ENCODE data around the gene ERAP2. TPM values are rescaled to one million over a fixed set of nuclear protein-coding genes. Genes with fewer than 3 reads are reported as not detected.
"Not testable (repeated sequence)": the region's sequence is repeated elsewhere in the genome, so short reads cannot be mapped to it uniquely, and the experiment has no call there.

ERAP2 gene
- total RNA-seq, 2 experiments from 2014 or later = 93.0 to 96.0 TPM

GRCh38 chr5:96922499-96923244, 46.4 kb downstream of the ERAP2 start:
- ATAC-seq (no peak), DNase-seq (no peak)
- no peak overlapping the region for H3K4me3 Mint-ChIP-seq
- no peaks in the 10 kb centered on the region for H3K27me3 Mint-ChIP-seq (ENCODE audit: low read depth)
- peaks cover 61% of the 10 kb centered on the region for H3K36me3 Mint-ChIP-seq (ENCODE audit: low read depth)
- ChIA-PET POLR2A (interaction anchor here (0.5 kb wide), 1 partner anchor 238 kb away, joined by 3 read pairs; no protein-coding TSS in a partner anchor), CTCF (interaction anchor here (0.9 kb wide), 1 partner anchor 242 kb away, joined by 3 read pairs; no protein-coding TSS in a partner anchor)
- no peak overlapping the region for H3K27ac Mint-ChIP-seq
- no peaks in the 10 kb centered on the region for H3K9me3 Mint-ChIP-seq (ENCODE audit: insufficient read depth)
- H3K4me1 Mint-ChIP-seq (ENCODE audit: low read depth) = peaks cover 38% of the 10 kb centered on the region

- ATAC-seq = peak; percentile 62
- H3K4me3 Mint-ChIP-seq = no peak overlapping the region
These were observed 47.7 kb downstream of the ERAP2 start for GRCh38 chr5:96924016-96924443.

DNA sequence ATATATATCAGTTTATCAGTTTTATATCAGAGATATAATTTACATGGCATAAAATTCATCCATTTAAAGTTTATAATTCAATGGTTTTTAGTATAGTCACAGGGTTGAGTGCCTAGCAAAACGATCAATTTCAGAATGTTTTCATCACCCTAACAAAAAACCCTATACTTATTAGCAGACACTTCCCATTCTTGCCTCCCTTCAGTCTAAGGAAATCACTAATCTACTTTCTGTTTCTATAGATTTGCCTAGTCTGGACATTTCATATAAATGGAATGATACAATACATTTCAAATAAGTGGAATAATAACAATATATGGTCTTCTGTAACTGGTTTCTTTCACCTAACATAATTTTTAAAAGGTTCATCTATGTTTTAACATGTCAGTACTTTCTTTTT, 50.0 kb downstream of the ERAP2 start:
- Mint-ChIP-seq H3K4me3 (no peak overlapping the region), H3K4me1 (ENCODE audit: low read depth) (peaks cover 42% of the 10 kb centered on the region), H3K9me3 (ENCODE audit: insufficient read depth) (no peaks in the 10 kb centered on the region), H3K27ac (no peak overlapping the region), H3K36me3 (ENCODE audit: low read depth) (peaks cover 46% of the 10 kb centered on the region), H3K27me3 (ENCODE audit: low read depth) (no peaks in the 10 kb centered on the region)
- ChIA-PET POLR2A (no interaction called here), CTCF (no interaction called here)
- DNase-seq (no peak), ATAC-seq (no peak)

More at GRCh38 chr5:96924016-96924443, 47.7 kb downstream of the ERAP2 start:
- Mint-ChIP-seq H3K27me3 (ENCODE audit: low read depth) (no peaks in the 10 kb centered on the region), H3K4me1 (ENCODE audit: low read depth) (peaks cover 37% of the 10 kb centered on the region), H3K27ac (peak overlapping the region; percentile 79), H3K9me3 (ENCODE audit: insufficient read depth) (no peaks in the 10 kb centered on the region), H3K36me3 (ENCODE audit: low read depth) (peaks cover 54% of the 10 kb centered on the region)
- ChIA-PET POLR2A (interaction anchor here (0.7 to 1.9 kb wide), 8 partner anchors 9 to 203 kb away, joined by 3 to 10 read pairs (median 4); partner anchors contain the start of genes ERAP1 and LNPEP), CTCF (interaction anchor here (1.0 to 2.1 kb wide), 6 partner anchors 10 to 238 kb away, joined by 3 to 13 read pairs (median 4); no protein-coding TSS in a partner anchor)
- no peak for DNase-seq

GRCh38 chr5:96927008-96927407, 50.7 kb downstream of the ERAP2 start:
- ATAC-seq (no peak), DNase-seq (no peak)
- no peak overlapping the region for H3K4me3 Mint-ChIP-seq
- H3K27me3 Mint-ChIP-seq (ENCODE audit: low read depth) = no peaks in the 10 kb centered on the region
- H3K4me1 Mint-ChIP-seq (ENCODE audit: low read depth) = peaks cover 46% of the 10 kb centered on the region
- H3K36me3 Mint-ChIP-seq (ENCODE audit: low read depth) = peaks cover 43% of the 10 kb centered on the region
- ChIA-PET CTCF (interaction anchor here (1.0 kb wide), 1 partner anchor 58 kb away, joined by 3 read pairs; no protein-coding TSS in a partner anchor), POLR2A (interaction anchor here (0.9 kb wide), 1 partner anchor 119 kb away, joined by 4 read pairs; the partner anchor contains the start of gene ERAP1)
- no peaks in the 10 kb centered on the region for H3K9me3 Mint-ChIP-seq (ENCODE audit: insufficient read depth)
- no peak overlapping the region for H3K27ac Mint-ChIP-seq

- no peaks in the 10 kb centered on the region for H3K27me3 Mint-ChIP-seq (ENCODE audit: low read depth)
- no peak for DNase-seq
- ATAC-seq = no peak
- H3K4me1 Mint-ChIP-seq (ENCODE audit: low read depth) = peaks cover 49% of the 10 kb centered on the region
- peaks cover 37% of the 10 kb centered on the region for H3K36me3 Mint-ChIP-seq (ENCODE audit: low read depth)
- ChIA-PET CTCF (interaction anchor here (3.1 kb wide), 1 partner anchor 60 kb away, joined by 10 read pairs; no protein-coding TSS in a partner anchor), POLR2A (no interaction called here)
- H3K4me3 Mint-ChIP-seq = no peak overlapping the region
- no peak overlapping the region for H3K27ac Mint-ChIP-seq
- H3K9me3 Mint-ChIP-seq (ENCODE audit: insufficient read depth) = no peaks in the 10 kb centered on the region
These were observed 52.8 kb downstream of the ERAP2 start for GRCh38 chr5:96928931-96929708.

GRCh38 chr5:96930058-96930457, 53.8 kb downstream of the ERAP2 start:
- peaks cover 31% of the 10 kb centered on the region for H3K36me3 Mint-ChIP-seq (ENCODE audit: low read depth)
- no peak overlapping the region for H3K4me3 Mint-ChIP-seq
- ATAC-seq = no peak
- ChIA-PET CTCF (interaction anchor here (3.1 kb wide), 1 partner anchor 61 kb away, joined by 10 read pairs; no protein-coding TSS in a partner anchor), POLR2A (no interaction called here)
- no peaks in the 10 kb centered on the region for H3K27me3 Mint-ChIP-seq (ENCODE audit: low read depth)
- no peak overlapping the region for H3K27ac Mint-ChIP-seq
- H3K4me1 Mint-ChIP-seq (ENCODE audit: low read depth) = peaks cover 46% of the 10 kb centered on the region
- no peak for DNase-seq
- no peaks in the 10 kb centered on the region for H3K9me3 Mint-ChIP-seq (ENCODE audit: insufficient read depth)

DNA sequence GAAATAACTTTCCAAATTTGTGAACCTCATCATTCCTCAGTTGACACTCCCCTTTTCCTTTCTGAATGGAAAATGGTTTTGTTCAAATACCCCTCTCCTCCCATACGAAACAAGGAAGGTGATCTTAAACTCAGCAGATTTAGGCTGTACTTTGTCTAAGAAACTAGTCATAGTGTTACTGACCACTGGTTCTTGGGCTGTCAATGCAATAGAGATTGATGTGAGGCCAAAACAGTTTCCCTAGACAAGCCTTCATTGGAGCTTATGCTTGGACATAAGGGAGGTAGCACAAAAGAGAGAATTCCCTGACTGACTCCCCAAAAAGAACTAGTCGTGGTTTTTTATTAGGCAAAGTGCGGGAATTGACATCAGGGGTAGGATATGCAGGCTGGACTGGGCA, 54.3 kb downstream of the ERAP2 start:
- DNase-seq (no peak), ATAC-seq (no peak)
- no peak overlapping the region for H3K4me3 Mint-ChIP-seq
- H3K4me1 Mint-ChIP-seq (ENCODE audit: low read depth) = peaks cover 46% of the 10 kb centered on the region
- CTCF ChIA-PET = interaction anchor here (1.5 to 3.1 kb wide), 3 partner anchors 32 to 123 kb away, joined by 4 to 10 read pairs (median 5); partner anchors contain the start of gene ERAP1
- POLR2A ChIA-PET = interaction anchor here (1.7 kb wide), 1 partner anchor 32 kb away, joined by 4 read pairs; no protein-coding TSS in a partner anchor
- H3K27ac Mint-ChIP-seq = peak overlapping the region; percentile 9
- no peaks in the 10 kb centered on the region for H3K27me3 Mint-ChIP-seq (ENCODE audit: low read depth)
- peaks cover 27% of the 10 kb centered on the region for H3K36me3 Mint-ChIP-seq (ENCODE audit: low read depth)
- H3K9me3 Mint-ChIP-seq (ENCODE audit: insufficient read depth) = no peaks in the 10 kb centered on the region

GRCh38 chr5:96931037-96931436, 54.7 kb downstream of the ERAP2 start:
- Mint-ChIP-seq H3K27ac (peak overlapping the region; percentile 17), H3K4me3 (peak overlapping the region; percentile 88), H3K4me1 (ENCODE audit: low read depth) (peaks cover 46% of the 10 kb centered on the region), H3K36me3 (ENCODE audit: low read depth) (peaks cover 27% of the 10 kb centered on the region)
- CTCF ChIA-PET = interaction anchor here (1.0 to 3.1 kb wide), 5 partner anchors 26 to 230 kb away, joined by 3 to 10 read pairs (median 5); partner anchors contain the start of gene ERAP1
- not testable (repeated sequence) for ATAC-seq; H3K9me3 Mint-ChIP-seq (ENCODE audit: insufficient read depth); H3K27me3 Mint-ChIP-seq (ENCODE audit: low read depth); DNase-seq
- POLR2A ChIA-PET = interaction anchor here (1.7 kb wide), 1 partner anchor 32 kb away, joined by 4 read pairs; no protein-coding TSS in a partner anchor

- ChIA-PET CTCF (interaction anchor here (1.0 to 1.8 kb wide), 6 partner anchors 27 to 230 kb away, joined by 3 to 13 read pairs (median 4); partner anchors contain the start of genes ERAP1 and LIX1), POLR2A (interaction anchor here (0.8 to 1.7 kb wide), 4 partner anchors 31 to 123 kb away, joined by 3 to 4 read pairs (median 3); partner anchors contain the start of genes ERAP1 and ERAP2)
- ATAC-seq (no peak), DNase-seq (no peak)
- H3K9me3 Mint-ChIP-seq (ENCODE audit: insufficient read depth) = no peaks in the 10 kb centered on the region
- H3K27me3 Mint-ChIP-seq (ENCODE audit: low read depth) = no peaks in the 10 kb centered on the region
- peak overlapping the region; percentile 17 for H3K27ac Mint-ChIP-seq
- H3K4me3 Mint-ChIP-seq = peak overlapping the region; percentile 88
- peaks cover 44% of the 10 kb centered on the region for H3K4me1 Mint-ChIP-seq (ENCODE audit: low read depth)
- H3K36me3 Mint-ChIP-seq (ENCODE audit: low read depth) = peaks cover 25% of the 10 kb centered on the region
These were observed 55.3 kb downstream of the ERAP2 start for GRCh38 chr5:96931605-96932004.

DNA sequence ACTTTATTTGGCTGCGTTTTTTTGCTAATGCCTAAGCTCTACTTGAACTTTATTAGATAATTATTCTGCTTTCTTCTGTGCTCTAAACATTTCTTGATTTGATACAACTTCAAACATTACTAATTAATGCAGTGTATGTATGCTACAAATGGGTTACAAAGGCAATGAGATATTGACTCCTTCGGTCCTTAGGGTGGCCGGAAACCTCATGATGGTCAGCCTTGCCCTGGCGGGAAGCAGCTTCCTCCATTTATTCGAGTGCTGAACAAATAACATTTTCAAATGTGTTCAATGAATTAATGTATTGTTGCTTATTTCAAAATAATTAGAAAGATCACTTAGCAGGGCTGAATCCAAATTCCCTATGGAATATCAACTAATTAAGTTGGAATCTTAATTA, 55.7 kb downstream of the ERAP2 start:
- ATAC-seq = no peak
- peaks cover 23% of the 10 kb centered on the region for H3K36me3 Mint-ChIP-seq (ENCODE audit: low read depth)
- ChIA-PET POLR2A (interaction anchor here (0.8 to 1.7 kb wide), 4 partner anchors 31 to 124 kb away, joined by 3 to 4 read pairs (median 3); partner anchors contain the start of genes ERAP1 and ERAP2), CTCF (interaction anchor here (1.0 to 1.8 kb wide), 6 partner anchors 27 to 230 kb away, joined by 3 to 13 read pairs (median 4); partner anchors contain the start of genes ERAP1 and LIX1)
- no peak for DNase-seq
- H3K4me1 Mint-ChIP-seq (ENCODE audit: low read depth) = peaks cover 43% of the 10 kb centered on the region
- no peaks in the 10 kb centered on the region for H3K27me3 Mint-ChIP-seq (ENCODE audit: low read depth)
- peak overlapping the region; percentile 44 for H3K27ac Mint-ChIP-seq
- H3K4me3 Mint-ChIP-seq = peak overlapping the region; percentile 88
- H3K9me3 Mint-ChIP-seq (ENCODE audit: insufficient read depth) = no peaks in the 10 kb centered on the region

All from activated CD8-positive, alpha-beta T cell treated with anti-CD3 and anti-CD28 coated beads, Interleukin-2, amount 10 ng/mL, durations not matched to agents 7 days and 5 days (primary cell).